Loucy (cell line): ENCODE measurements around the gene TBC1D3.
"Not testable (repeated sequence)": the region's sequence is repeated elsewhere in the genome, so short reads cannot be mapped to it uniquely, and the experiment has no call there.

Experiments
- H2AFZ ChIP-seq: fragments of 200-600 bp; sonication (generic); 2 replicates; pipeline ENCODE4 v1.6.0; 2016; ENCODE audit warnings: antibody characterized with exemption, mild to moderate bottlenecking, low read length, moderate library complexity
- H3F3A ChIP-seq: fragments of 200-600 bp; 2 replicates; pipeline ENCODE4 v1.6.0; 2016; ENCODE audit warnings: antibody characterized with exemption, low read depth, mild to moderate bottlenecking
- H3K27me3 ChIP-seq: fragments of 200-600 bp; sonication (generic); 2 replicates; pipeline ENCODE4 v1.6.1; 2014; ENCODE audit warnings: low read length, mild to moderate bottlenecking; ENCODE audit not compliant: insufficient read depth, poor library complexity, severe bottlenecking
- H3K36me3 ChIP-seq: fragments of 200-600 bp; sonication (generic); 2 replicates; pipeline ENCODE4 v1.6.1; 2016; ENCODE audit warnings: low read length; ENCODE audit not compliant: insufficient read depth
- H3K4me1 ChIP-seq: fragments of 200-600 bp; sonication (generic); 2 replicates; pipeline ENCODE4 v1.5.1; 2014; ENCODE audit warnings: low read length, mild to moderate bottlenecking; ENCODE audit not compliant: insufficient read depth, poor library complexity, severe bottlenecking
- H3K4me2 ChIP-seq: fragments of 200-600 bp; sonication (generic); 2 replicates; pipeline ENCODE4 v1.6.0; 2014; ENCODE audit warnings: antibody characterized with exemption, low read length, low read depth, mild to moderate bottlenecking; ENCODE audit not compliant: poor library complexity, severe bottlenecking
- H3K4me3 ChIP-seq: fragments of 200-600 bp; sonication (generic); 2 replicates; pipeline ENCODE4 v1.5.1; 2014; ENCODE audit warnings: low read length, mild to moderate bottlenecking, mixed read lengths; ENCODE audit not compliant: poor library complexity, severe bottlenecking
- H3K79me2 ChIP-seq: fragments of 200-600 bp; sonication (generic); 2 replicates; pipeline ENCODE4 v1.6.1; 2014; ENCODE audit warnings: low read length; ENCODE audit not compliant: insufficient read depth
- H3K9ac ChIP-seq: fragments of 200-600 bp; sonication (generic); 2 replicates; pipeline ENCODE4 v1.6.0; 2014; ENCODE audit warnings: mild to moderate bottlenecking, low read depth, low read length, moderate library complexity; ENCODE audit not compliant: poor library complexity, severe bottlenecking
- H3K9me2 ChIP-seq: fragments of 200-600 bp; sonication (generic); replicated peaks from 2 replicates; pipeline ENCODE4 v1.6.1; 2016; ENCODE audit warnings: low read depth, low read length, mixed read lengths
- H3K9me3 ChIP-seq: fragments of 200-600 bp; sonication (generic); 2 replicates; pipeline ENCODE4 v1.6.1; 2014; ENCODE audit warnings: mild to moderate bottlenecking, antibody characterized with exemption, low read length, low read depth; ENCODE audit not compliant: insufficient read depth
- H4K20me1 ChIP-seq: fragments of 200-600 bp; sonication (generic); 2 replicates; pipeline ENCODE4 v1.6.0; 2014; ENCODE audit warnings: antibody characterized with exemption, low read length, mild to moderate bottlenecking; ENCODE audit not compliant: insufficient read depth, poor library complexity, severe bottlenecking

Gene TBC1D3

DNA sequence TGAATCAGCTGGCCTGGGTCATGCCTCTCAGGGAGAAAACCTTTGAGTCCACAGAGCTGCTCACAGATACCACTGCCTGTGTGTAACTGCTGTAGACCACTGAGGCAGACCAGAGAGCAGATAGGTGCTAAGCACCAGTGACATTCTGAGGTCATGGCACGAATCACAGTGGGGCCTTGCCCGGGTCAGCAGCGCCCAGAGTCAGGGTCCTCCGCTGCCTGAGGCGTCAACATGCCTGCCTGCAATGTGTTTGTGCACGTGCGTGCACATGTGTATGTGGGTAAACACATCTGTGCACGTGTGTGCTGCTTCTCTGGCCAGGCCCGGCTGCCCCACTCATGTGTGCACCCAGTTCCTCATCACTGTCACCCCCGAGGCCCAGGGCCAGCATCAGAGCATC is at the start of gene TBC1D3:
TBC1D3 (minus strand) TSS at position 101 of the 400 bp plus-strand sequence. CDS start 1,526 bp downstream, outside the sequence.
- not testable (repeated sequence) for H3K9ac ChIP-seq, H3K4me1 ChIP-seq, H3F3A ChIP-seq, H3K4me3 ChIP-seq, H3K4me2 ChIP-seq, H3K9me3 ChIP-seq, H4K20me1 ChIP-seq, H3K9me2 ChIP-seq, H2AFZ ChIP-seq, H3K79me2 ChIP-seq, H3K27me3 ChIP-seq, H3K36me3 ChIP-seq

DNA sequence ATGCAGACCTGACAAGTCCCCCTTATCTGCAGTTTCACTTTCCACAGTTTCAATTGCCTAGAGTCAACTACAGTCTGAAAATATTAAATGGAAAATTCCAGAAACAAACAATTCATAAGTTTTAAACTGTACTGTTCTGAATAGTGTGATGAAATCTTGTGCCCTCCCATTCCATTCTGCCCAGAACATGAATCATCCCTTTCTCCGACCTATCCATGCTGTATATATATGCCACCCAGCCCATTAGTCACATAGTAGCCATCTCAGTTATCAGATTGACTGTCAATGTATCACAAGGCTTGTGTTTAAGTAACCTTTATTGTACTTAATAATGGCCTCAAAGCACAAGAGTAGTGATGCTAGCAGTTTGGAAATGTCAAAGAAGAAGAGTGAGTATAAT is 40.4 kb upstream of the TBC1D3 start:
- not testable (repeated sequence) for H3K79me2 ChIP-seq

DNA sequence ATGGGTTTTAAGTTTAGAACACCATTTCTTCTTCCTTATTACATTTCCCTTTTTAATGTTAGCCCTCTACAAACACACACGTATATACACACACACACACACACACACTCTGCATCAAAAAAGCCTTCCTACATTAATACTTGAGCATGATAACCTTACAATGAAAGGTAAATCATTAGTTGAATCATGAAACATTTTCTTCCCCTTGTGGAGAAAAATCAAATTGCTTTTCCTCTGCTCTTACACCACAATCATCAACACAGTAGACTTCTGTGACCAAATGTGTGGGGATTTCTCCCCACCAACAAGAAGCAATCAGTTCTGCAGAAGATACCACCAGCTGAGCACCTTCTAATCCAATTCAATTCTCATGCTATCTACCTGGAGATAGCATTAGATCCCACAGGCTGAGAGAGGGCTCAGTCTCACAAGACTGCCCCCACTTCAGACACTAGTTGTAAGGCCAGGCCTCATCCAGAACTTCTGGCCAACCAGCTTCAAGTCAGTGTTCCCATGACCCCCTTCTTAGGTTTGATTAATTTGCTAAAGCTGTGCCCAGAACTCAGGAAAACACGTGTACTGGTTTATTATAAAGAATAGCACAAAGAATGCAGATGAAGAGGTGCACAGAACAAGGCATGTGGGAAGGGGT is 33.6 kb upstream of the TBC1D3 start:
- H3K36me3 ChIP-seq, H3K79me2 ChIP-seq, H3K9me2 ChIP-seq: not testable (repeated sequence)

More for the DNA sequence above, 40.4 kb upstream of the TBC1D3 start:
- H3K9me2 ChIP-seq, H3K9ac ChIP-seq, H3K4me2 ChIP-seq, H3F3A ChIP-seq, H4K20me1 ChIP-seq, H3K4me1 ChIP-seq, H3K9me3 ChIP-seq, H3K27me3 ChIP-seq, H3K4me3 ChIP-seq, H3K36me3 ChIP-seq, H2AFZ ChIP-seq: not testable (repeated sequence)

DNA sequence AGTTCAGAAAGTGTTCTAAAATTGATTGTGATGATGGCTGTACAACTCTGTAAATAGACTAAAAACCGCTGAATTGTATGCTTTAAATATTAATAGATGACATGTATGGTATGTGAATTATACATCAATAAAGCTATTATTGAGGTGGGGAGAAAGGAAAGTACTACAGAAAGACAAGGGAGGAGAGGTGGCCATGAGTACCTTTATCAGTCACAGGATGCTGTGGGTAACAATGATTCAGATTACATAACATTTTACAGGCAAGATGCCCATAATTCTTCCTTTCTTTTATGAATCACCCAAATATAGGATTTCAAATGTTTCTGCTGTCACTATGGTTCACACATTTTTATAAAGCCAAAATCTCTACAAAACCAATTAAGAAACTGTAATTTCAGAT is 28.5 kb upstream of the TBC1D3 start:
- H2AFZ ChIP-seq, H3K9me2 ChIP-seq, H3K9me3 ChIP-seq, H4K20me1 ChIP-seq, H3K4me2 ChIP-seq, H3K4me1 ChIP-seq, H3F3A ChIP-seq, H3K4me3 ChIP-seq, H3K9ac ChIP-seq, H3K36me3 ChIP-seq, H3K27me3 ChIP-seq, H3K79me2 ChIP-seq: not testable (repeated sequence)

More for the DNA sequence above, 33.6 kb upstream of the TBC1D3 start:
- H3K4me2 ChIP-seq, H2AFZ ChIP-seq, H3K4me1 ChIP-seq, H3K4me3 ChIP-seq, H3K9me3 ChIP-seq, H3K27me3 ChIP-seq, H4K20me1 ChIP-seq, H3F3A ChIP-seq, H3K9ac ChIP-seq: not testable (repeated sequence)

DNA sequence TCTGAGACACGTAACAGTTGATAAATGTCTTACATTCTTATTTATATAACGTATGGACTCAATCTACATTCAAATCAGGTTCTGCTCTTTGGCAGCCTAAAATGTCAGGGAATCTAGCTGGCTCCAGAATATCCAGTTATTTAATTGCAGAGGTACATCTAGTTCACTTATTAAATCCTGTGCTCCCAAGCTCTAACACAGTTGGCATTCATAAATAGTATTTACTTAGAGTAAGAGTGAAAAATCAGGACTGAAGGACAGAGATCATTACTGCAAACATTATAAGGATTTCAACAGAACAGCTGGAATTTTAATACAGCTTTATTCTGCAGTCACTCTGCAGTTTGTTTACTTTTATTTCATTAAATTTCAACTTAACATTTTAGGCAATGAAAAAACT is 7.9 kb upstream of the TBC1D3 start:
- H3K79me2 ChIP-seq, H3K36me3 ChIP-seq, H3K27me3 ChIP-seq, H2AFZ ChIP-seq, H3F3A ChIP-seq, H3K9me2 ChIP-seq, H3K4me3 ChIP-seq, H4K20me1 ChIP-seq, H3K9me3 ChIP-seq, H3K4me1 ChIP-seq, H3K4me2 ChIP-seq, H3K9ac ChIP-seq: not testable (repeated sequence)

DNA sequence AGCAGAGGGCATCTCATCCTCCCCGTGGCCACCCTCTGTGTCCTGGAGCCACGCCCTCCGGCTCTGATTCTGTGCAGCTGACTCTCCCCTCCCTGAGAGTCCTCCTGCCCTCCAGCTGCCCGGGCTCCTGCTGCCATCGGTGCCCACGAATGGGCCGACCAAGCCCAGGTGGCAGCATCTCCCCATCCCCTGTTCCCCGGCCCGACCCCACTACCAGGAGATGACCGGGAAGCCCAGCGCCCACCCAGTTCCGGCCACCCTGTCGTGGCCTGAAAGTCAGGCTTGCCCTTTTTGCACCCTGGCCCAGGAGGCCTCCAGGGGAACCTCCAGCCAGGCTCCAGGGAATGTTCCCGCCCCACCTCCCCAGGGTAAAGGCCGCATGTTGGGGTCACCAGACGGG is 57.5 kb downstream of the TBC1D3 start:
- H3F3A ChIP-seq, H3K9me2 ChIP-seq, H3K9me3 ChIP-seq, H3K4me2 ChIP-seq, H3K4me3 ChIP-seq, H3K79me2 ChIP-seq, H2AFZ ChIP-seq, H3K4me1 ChIP-seq, H4K20me1 ChIP-seq, H3K36me3 ChIP-seq, H3K9ac ChIP-seq, H3K27me3 ChIP-seq: not testable (repeated sequence)
